HepG2 (cell line): ENCODE results near the gene BET1L. TPM values are rescaled to one million over a fixed set of nuclear protein-coding genes. Genes with fewer than 3 reads are reported as not detected.

ENCODE experiments used
- ADNP ChIP-seq: sonication (generic); formaldehyde crosslinking; IDR thresholded peaks from 2 replicates; pipeline ENCODE4 v1.4.0; 2020; ENCODE audit warnings: missing genetic modification reagents
- BORCS8-MEF2B ChIP-seq: sonication (generic); formaldehyde crosslinking; IDR thresholded peaks from 2 replicates; pipeline ENCODE4 v1.8.0; 2022; ENCODE audit warnings: mild to moderate bottlenecking, missing genetic modification reagents
- CCAR2 ChIP-seq: fragments of 200-400 bp; formaldehyde crosslinking; optimal IDR thresholded peaks from 2 replicates; pipeline ENCODE3; 2018; ENCODE audit warnings: low read depth, mild to moderate bottlenecking, low read length, moderate library complexity
- CHCHD3 ChIP-seq: sonication (generic); formaldehyde crosslinking; IDR thresholded peaks from 2 replicates; pipeline ENCODE4 v1.8.0; 2022; ENCODE audit warnings: mild to moderate bottlenecking, missing genetic modification reagents, moderate library complexity
- KMT2B ChIP-seq: IDR thresholded peaks from 2 replicates; pipeline ENCODE4 v1.6.1; 2016; ENCODE audit warnings: missing genetic modification reagents, missing compliant biosample characterization
- MED13 ChIP-seq: sonication (generic); formaldehyde crosslinking; IDR thresholded peaks from 2 replicates; pipeline ENCODE4 v1.5.0; 2020; ENCODE audit warnings: missing genetic modification reagents
- MTA3 ChIP-seq: sonication (generic); formaldehyde crosslinking; IDR thresholded peaks from 2 replicates; pipeline ENCODE4 v1.4.0; 2020; ENCODE audit warnings: missing genetic modification reagents
- NCOA2 ChIP-seq: sonication (generic); formaldehyde crosslinking; IDR thresholded peaks from 2 replicates; pipeline ENCODE4 v1.8.0; 2022; ENCODE audit warnings: inconsistent platforms
- RFX1 ChIP-seq: fragments of 450-650 bp; IDR thresholded peaks from 2 replicates; pipeline ENCODE4 v1.6.1; 2017
- RORA ChIP-seq: sonication (generic); formaldehyde crosslinking; IDR thresholded peaks from 2 replicates; pipeline ENCODE4 v1.5.0; 2020; ENCODE audit warnings: mild to moderate bottlenecking, missing genetic modification reagents, moderate library complexity
- SIN3A ChIP-seq: IDR thresholded peaks from 2 replicates; pipeline ENCODE4 v1.6.1; 2011; ENCODE audit warnings: low read depth, mild to moderate bottlenecking, control low read depth, low read length, borderline replicate concordance
- SMYD3 ChIP-seq: sonication (generic); formaldehyde crosslinking; IDR thresholded peaks from 2 replicates; pipeline ENCODE4 v1.8.1; 2023; ENCODE audit warnings: mild to moderate bottlenecking, missing genetic modification reagents
- TARDBP ChIP-seq: sonication (generic); formaldehyde crosslinking; IDR thresholded peaks from 2 replicates; pipeline ENCODE4 v1.8.0; 2022; ENCODE audit warnings: mild to moderate bottlenecking, missing genetic modification reagents
- ZMYM4 ChIP-seq: sonication (generic); formaldehyde crosslinking; IDR thresholded peaks from 2 replicates; pipeline ENCODE4 v1.8.1; 2023; ENCODE audit warnings: mild to moderate bottlenecking, missing genetic modification reagents
- ZNF10 ChIP-seq: sonication (generic); formaldehyde crosslinking; IDR thresholded peaks from 2 replicates; pipeline ENCODE4 v1.4.0; 2020; ENCODE audit warnings: mild to moderate bottlenecking, low read depth, missing genetic modification reagents, borderline replicate concordance
- ZNF136 ChIP-seq: sonication (generic); formaldehyde crosslinking; IDR thresholded peaks from 2 replicates; pipeline ENCODE4 v1.8.1; 2022; ENCODE audit warnings: low read depth, mild to moderate bottlenecking, moderate library complexity, missing genetic modification reagents
- ZNF879 ChIP-seq: sonication (generic); formaldehyde crosslinking; IDR thresholded peaks from 2 replicates; pipeline ENCODE4 v1.8.1; 2023; ENCODE audit warnings: missing genetic modification reagents
- ZSCAN21 ChIP-seq: sonication (generic); formaldehyde crosslinking; IDR thresholded peaks from 2 replicates; pipeline ENCODE4 v1.8.0; 2022; ENCODE audit warnings: mild to moderate bottlenecking, missing genetic modification reagents, moderate library complexity, borderline replicate concordance
- polyA plus RNA-seq, 8 experiments: library from polyadenylated mRNA; depleted of rRNA in 3 of 8; stranded (reverse) in 7 of 8; unstranded in 1 of 8; fragments of >200 nt; fragmentation: Illumina TruSeq in 4 of 8; extraction: Trizol in 4 of 8; gene quantifications; 2 replicates each; pipeline versions ENCODE4 v1.2.1 to v1.2.3, GENCODE V29; 2011 to 2016; ENCODE audit warnings: low read depth in 4 of 8, missing spikeins in 1 of 8, mixed read lengths in 1 of 8; ENCODE audit not compliant: insufficient read depth in 1 of 8
- total RNA-seq, 5 experiments: library from RNA; depleted of rRNA; stranded (reverse); fragments of >200 nt; fragmentation: Illumina TruSeq; extraction: Trizol; gene quantifications; 2 replicates each; pipeline ENCODE4 v1.2.3, GENCODE V29; 2016; ENCODE audit warnings: low read depth in 1 of 5
- TF ChIP-seq, protein P1 (sequence below): sonication (generic); formaldehyde crosslinking; IDR thresholded peaks from 2 replicates; pipeline ENCODE4 v1.4.0; 2020; ENCODE audit warnings: missing genetic modification reagents, borderline replicate concordance
- TF ChIP-seq, protein P2 (sequence below): sonication (generic); formaldehyde crosslinking; IDR thresholded peaks from 2 replicates; pipeline ENCODE4 v1.5.0; 2020; ENCODE audit warnings: mild to moderate bottlenecking, missing genetic modification reagents, borderline replicate concordance
- TF ChIP-seq, protein P3 (sequence below): sonication (generic); formaldehyde crosslinking; IDR thresholded peaks from 2 replicates; pipeline ENCODE4 v1.5.0; 2020; ENCODE audit warnings: missing genetic modification reagents, mild to moderate bottlenecking, borderline replicate concordance
- TF ChIP-seq, protein P4 (sequence below): sonication (generic); formaldehyde crosslinking; IDR thresholded peaks from 2 replicates; pipeline ENCODE4 v1.9.0; 2021; ENCODE audit warnings: missing genetic modification reagents, mild to moderate bottlenecking, borderline replicate concordance

The BET1L gene
- total and polyA plus RNA-seq, 2 of the 13 experiments (the other 11 are each of a cell fraction or from before 2014, with no cell fraction given): 26.2 to 59.6 TPM

DNA sequence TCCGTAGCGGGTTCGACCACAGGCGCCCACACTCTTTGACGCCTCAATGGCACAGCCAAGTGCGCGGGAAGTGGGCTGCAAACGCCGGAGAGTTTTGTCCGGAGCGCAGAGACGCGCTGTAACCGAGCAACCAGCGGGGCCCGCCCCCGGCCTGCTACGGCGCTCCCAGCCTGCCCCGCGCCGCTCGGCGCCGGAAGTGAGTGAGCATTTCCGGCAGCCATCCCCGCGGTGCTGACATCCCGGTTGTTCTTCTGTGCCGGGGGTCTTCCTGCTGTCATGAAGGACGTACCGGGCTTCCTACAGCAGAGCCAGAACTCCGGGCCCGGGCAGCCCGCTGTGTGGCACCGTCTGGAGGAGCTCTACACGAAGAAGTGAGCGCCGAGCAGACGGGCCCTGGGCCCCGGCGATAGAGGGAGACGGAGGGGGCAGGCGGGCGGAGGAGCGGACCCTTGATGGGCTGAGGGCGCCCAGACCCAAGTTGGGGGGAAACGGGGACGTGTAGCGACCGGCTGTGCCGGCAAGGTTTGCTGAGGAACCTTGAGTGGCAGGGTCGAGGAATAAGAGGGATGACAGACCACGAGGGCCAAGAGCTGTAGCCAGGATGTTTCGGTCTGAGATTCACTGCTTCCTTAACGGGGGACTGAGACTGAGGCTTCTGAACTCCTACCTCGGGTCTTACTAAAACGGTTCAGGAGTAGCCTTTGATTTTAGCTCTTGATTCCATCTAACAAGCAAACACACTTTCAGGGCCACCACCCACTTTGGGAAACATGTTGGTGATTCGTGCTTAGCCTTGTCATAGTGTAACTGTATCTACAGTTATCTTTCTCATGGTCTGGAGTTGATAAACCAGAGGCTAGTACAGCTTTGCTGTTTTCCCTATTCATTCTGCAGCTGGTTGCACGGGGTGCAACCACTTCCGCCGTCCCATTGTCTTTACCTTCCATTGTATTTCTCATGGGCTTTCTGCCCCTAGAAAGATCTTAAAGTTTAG lies 29.9 kb upstream of the BET1L start, which contains the start of gene PSMD13 (continued):
- TF ChIP-seq, protein P1, sequence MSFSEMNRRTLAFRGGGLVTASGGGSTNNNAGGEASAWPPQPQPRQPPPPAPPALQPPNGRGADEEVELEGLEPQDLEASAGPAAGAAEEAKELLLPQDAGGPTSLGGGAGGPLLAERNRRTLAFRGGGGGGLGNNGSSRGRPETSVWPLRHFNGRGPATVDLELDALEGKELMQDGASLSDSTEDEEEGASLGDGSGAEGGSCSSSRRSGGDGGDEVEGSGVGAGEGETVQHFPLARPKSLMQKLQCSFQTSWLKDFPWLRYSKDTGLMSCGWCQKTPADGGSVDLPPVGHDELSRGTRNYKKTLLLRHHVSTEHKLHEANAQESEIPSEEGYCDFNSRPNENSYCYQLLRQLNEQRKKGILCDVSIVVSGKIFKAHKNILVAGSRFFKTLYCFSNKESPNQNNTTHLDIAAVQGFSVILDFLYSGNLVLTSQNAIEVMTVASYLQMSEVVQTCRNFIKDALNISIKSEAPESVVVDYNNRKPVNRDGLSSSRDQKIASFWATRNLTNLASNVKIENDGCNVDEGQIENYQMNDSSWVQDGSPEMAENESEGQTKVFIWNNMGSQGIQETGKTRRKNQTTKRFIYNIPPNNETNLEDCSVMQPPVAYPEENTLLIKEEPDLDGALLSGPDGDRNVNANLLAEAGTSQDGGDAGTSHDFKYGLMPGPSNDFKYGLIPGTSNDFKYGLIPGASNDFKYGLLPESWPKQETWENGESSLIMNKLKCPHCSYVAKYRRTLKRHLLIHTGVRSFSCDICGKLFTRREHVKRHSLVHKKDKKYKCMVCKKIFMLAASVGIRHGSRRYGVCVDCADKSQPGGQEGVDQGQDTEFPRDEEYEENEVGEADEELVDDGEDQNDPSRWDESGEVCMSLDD (CRISPR knock-in tag): 0 out of 2 replicates have a peak, but pooled peaks have one; percentile 53
- TF ChIP-seq RFX1 (peak; percentile 75), CCAR2 (no peak), ZNF10 (no peak), CHCHD3 (CRISPR knock-in tag) (no peak), ZNF879 (CRISPR knock-in tag) (0 out of 2 replicates have a peak, but pooled peaks have one; percentile 47), MTA3 (CRISPR knock-in tag) (no peak), KMT2B (CRISPR knock-in tag) (peak; percentile 93), SIN3A (peak; percentile 78), ZMYM4 (CRISPR knock-in tag) (peak; percentile 52; the same call in 1 of the 2 replicates), NCOA2 (no peak; the same call in 1 of the 2 replicates), ZNF136 (CRISPR knock-in tag) (0 out of 2 replicates have a peak, but pooled peaks have one; percentile 46), ZSCAN21 (peak; percentile 45; the same call in 1 of the 2 replicates), RORA (CRISPR knock-in tag) (no peak), BORCS8-MEF2B (CRISPR knock-in tag) (peak; percentile 57; the same call in 1 of the 2 replicates), TARDBP (CRISPR knock-in tag) (peak; percentile 82), MED13 (CRISPR knock-in tag) (peak; percentile 45; the same call in 1 of the 2 replicates), ADNP (CRISPR knock-in tag) (no peak), SMYD3 (CRISPR knock-in tag) (no peak)
- TF ChIP-seq, protein P2, sequence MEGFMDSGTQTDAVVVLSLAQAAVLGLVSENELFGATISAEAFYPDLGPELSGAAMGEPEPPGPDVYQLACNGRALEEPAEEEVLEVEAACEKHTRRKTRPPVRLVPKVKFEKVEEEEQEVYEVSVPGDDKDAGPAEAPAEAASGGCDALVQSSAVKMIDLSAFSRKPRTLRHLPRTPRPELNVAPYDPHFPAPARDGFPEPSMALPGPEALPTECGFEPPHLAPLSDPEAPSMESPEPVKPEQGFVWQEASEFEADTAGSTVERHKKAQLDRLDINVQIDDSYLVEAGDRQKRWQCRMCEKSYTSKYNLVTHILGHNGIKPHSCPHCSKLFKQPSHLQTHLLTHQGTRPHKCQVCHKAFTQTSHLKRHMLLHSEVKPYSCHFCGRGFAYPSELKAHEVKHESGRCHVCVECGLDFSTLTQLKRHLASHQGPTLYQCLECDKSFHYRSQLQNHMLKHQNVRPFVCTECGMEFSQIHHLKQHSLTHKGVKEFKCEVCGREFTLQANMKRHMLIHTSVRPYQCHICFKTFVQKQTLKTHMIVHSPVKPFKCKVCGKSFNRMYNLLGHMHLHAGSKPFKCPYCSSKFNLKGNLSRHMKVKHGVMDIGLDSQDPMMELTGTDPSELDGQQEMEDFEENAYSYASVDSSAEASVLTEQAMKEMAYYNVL (CRISPR knock-in tag): no peak
- TF ChIP-seq, protein P3, sequence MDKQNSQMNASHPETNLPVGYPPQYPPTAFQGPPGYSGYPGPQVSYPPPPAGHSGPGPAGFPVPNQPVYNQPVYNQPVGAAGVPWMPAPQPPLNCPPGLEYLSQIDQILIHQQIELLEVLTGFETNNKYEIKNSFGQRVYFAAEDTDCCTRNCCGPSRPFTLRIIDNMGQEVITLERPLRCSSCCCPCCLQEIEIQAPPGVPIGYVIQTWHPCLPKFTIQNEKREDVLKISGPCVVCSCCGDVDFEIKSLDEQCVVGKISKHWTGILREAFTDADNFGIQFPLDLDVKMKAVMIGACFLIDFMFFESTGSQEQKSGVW (CRISPR knock-in tag): no peak
- TF ChIP-seq, protein P4, sequence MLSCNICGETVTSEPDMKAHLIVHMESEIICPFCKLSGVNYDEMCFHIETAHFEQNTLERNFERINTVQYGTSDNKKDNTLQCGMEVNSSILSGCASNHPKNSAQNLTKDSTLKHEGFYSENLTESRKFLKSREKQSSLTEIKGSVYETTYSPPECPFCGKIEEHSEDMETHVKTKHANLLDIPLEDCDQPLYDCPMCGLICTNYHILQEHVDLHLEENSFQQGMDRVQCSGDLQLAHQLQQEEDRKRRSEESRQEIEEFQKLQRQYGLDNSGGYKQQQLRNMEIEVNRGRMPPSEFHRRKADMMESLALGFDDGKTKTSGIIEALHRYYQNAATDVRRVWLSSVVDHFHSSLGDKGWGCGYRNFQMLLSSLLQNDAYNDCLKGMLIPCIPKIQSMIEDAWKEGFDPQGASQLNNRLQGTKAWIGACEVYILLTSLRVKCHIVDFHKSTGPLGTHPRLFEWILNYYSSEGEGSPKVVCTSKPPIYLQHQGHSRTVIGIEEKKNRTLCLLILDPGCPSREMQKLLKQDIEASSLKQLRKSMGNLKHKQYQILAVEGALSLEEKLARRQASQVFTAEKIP (CRISPR knock-in tag): no peak
